ENCODE data around the gene LIMK1.
A peak's percentile ranks its signal among the peaks of the same experiment; 100 is the strongest.
"Not testable (repeated sequence)": the region's sequence is repeated elsewhere in the genome, so short reads cannot be mapped to it uniquely, and the experiment has no call there.

Gene LIMK1

GRCh38 chr7:74155810-74156395, 72.3 kb downstream of the LIMK1 start:
- Histone ChIP-seq H3K27me3 (ENCODE audit: control insufficient read depth in 1 of 2, insufficient read depth in 2 of 2, low read length in 2 of 2) (no peaks in the 10 kb centered on the region), H3K4me1 (ENCODE audit: control insufficient read depth, insufficient read depth, low read length) (no peaks in the 10 kb centered on the region)

GRCh38 chr7:74157605-74158004, 74.0 kb downstream of the LIMK1 start:
- Histone ChIP-seq H3K27ac (ENCODE audit: low read length) (no peak overlapping the region), H3K9me3 (ENCODE audit: control insufficient read depth in 2 of 2, low read length in 2 of 2) (no peaks in the 10 kb centered on the region), H3K4me3 (ENCODE audit: low read length in 2 of 2) (no peak overlapping the region), H3K4me1 (ENCODE audit: control insufficient read depth, insufficient read depth, low read length) (no peaks in the 10 kb centered on the region), H3K36me3 (ENCODE audit: control insufficient read depth in 2 of 2, insufficient read depth in 2 of 2, low read length in 2 of 2) (no peaks in the 10 kb centered on the region), H3K9ac (ENCODE audit: low read length in 2 of 2) (no peak overlapping the region), H3K27me3 (ENCODE audit: control insufficient read depth in 1 of 2, insufficient read depth in 2 of 2, low read length in 2 of 2) (no peaks in the 10 kb centered on the region)

More at GRCh38 chr7:74155810-74156395, 72.3 kb downstream of the LIMK1 start:
- Histone ChIP-seq H3K9ac (ENCODE audit: low read length in 2 of 2) (no peak overlapping the region), H3K36me3 (ENCODE audit: control insufficient read depth in 2 of 2, insufficient read depth in 2 of 2, low read length in 2 of 2) (no peaks in the 10 kb centered on the region), H3K27ac (ENCODE audit: low read length) (no peak overlapping the region), H3K9me3 (ENCODE audit: control insufficient read depth in 2 of 2, low read length in 2 of 2) (no peaks in the 10 kb centered on the region), H3K4me3 (ENCODE audit: low read length in 2 of 2) (no peak overlapping the region)

- no peaks in the 10 kb centered on the region for H3K27me3 ChIP-seq (ENCODE audit: control insufficient read depth in 1 of 2, insufficient read depth in 2 of 2, low read length in 2 of 2)
- H3K27ac ChIP-seq (ENCODE audit: low read length) = peak overlapping the region; percentile 38
- no peaks in the 10 kb centered on the region for H3K9me3 ChIP-seq (ENCODE audit: control insufficient read depth in 2 of 2, low read length in 2 of 2)
- H3K36me3 ChIP-seq (ENCODE audit: control insufficient read depth in 2 of 2, insufficient read depth in 2 of 2, low read length in 2 of 2) = no peaks in the 10 kb centered on the region
- H3K4me3 ChIP-seq (ENCODE audit: low read length in 2 of 2) = no peak overlapping the region
- H3K9ac ChIP-seq (ENCODE audit: low read length in 2 of 2) = peak overlapping the region in 1 of 2 donors; percentile 45
- peaks cover 5% of the 10 kb centered on the region for H3K4me1 ChIP-seq (ENCODE audit: control insufficient read depth, insufficient read depth, low read length)
Observed at GRCh38 chr7:74164985-74165456, 81.4 kb downstream of the LIMK1 start.

DNA sequence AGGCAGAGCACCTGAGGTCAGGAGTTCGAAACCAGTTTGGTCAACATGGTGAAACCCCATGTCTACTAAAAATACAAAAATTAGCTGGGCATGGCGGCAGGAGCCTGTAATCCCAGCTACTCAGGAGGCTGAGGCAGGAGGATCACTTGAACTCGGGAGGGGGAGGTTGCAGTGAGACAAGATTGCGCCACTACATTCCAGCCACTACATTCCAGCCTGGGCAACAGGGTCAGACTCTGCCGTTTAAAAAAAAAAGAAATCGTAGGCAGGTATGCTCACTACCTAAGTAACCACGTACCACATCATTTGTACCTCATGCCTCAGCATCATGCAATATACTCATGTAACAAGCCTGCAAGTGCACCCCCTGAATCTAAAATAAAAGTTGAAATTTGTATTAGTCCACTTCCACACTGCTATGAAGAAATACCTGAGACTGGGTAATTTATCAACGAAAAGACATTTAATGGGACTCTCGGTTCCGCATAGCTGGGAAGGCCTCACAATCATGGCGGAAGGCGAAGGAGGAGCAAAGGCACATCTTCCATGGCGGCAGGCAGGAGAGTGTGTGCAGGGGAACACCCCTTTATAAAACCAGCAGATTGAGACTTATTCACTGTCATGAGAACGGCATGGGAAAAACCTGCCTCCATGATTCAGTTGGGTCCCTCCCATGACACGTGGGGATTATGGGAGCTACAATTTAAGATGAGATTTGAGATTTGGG, 82.4 kb downstream of the LIMK1 start:
- Histone ChIP-seq H3K27ac (ENCODE audit: low read length) (peak overlapping the region; percentile 38), H3K4me1 (ENCODE audit: control insufficient read depth, insufficient read depth, low read length) (peaks cover 5% of the 10 kb centered on the region), H3K9me3 (ENCODE audit: control insufficient read depth in 2 of 2, low read length in 2 of 2) (no peaks in the 10 kb centered on the region), H3K9ac (ENCODE audit: low read length in 2 of 2) (no peak overlapping the region), H3K27me3 (ENCODE audit: control insufficient read depth in 1 of 2, insufficient read depth in 2 of 2, low read length in 2 of 2) (no peaks in the 10 kb centered on the region), H3K36me3 (ENCODE audit: control insufficient read depth in 2 of 2, insufficient read depth in 2 of 2, low read length in 2 of 2) (no peaks in the 10 kb centered on the region), H3K4me3 (ENCODE audit: low read length in 2 of 2) (no peak overlapping the region)

- not testable (repeated sequence) for H3K27me3 ChIP-seq (ENCODE audit: control insufficient read depth in 1 of 2, insufficient read depth in 2 of 2, low read length in 2 of 2); H3K36me3 ChIP-seq (ENCODE audit: control insufficient read depth in 2 of 2, insufficient read depth in 2 of 2, low read length in 2 of 2); H3K9ac ChIP-seq (ENCODE audit: low read length in 2 of 2); H3K4me3 ChIP-seq (ENCODE audit: low read length in 2 of 2); H3K9me3 ChIP-seq (ENCODE audit: control insufficient read depth in 2 of 2, low read length in 2 of 2); H3K27ac ChIP-seq (ENCODE audit: low read length); H3K4me1 ChIP-seq (ENCODE audit: control insufficient read depth, insufficient read depth, low read length)
Observed at GRCh38 chr7:74167324-74167723, 83.7 kb downstream of the LIMK1 start.

Measured in stomach smooth muscle (tissue), 2 donors.